B cell (primary cell): ENCODE data around the gene SKA1. TPM values are rescaled to one million over a fixed set of nuclear protein-coding genes. Genes with fewer than 3 reads are reported as not detected.

Experiments
- ATAC-seq: fragments of 200-7000 bp; cut with Tn5 transposase; one replicate; pipeline ENCODE4 v1.10.0; 2021; ENCODE audit warnings: low read depth, mild to moderate bottlenecking, moderate number of reproducible peaks, moderate library complexity
- CTCF ChIA-PET: fragments of 350-600 bp; sonication (Branson Sonifier 250); formaldehyde crosslinking; loops from one replicate; lab custom pipeline; 2021; ENCODE audit warnings: antibody characterized with exemption, inconsistent platforms; lab: Charles Lee
- POLR2A ChIA-PET: fragments of 350-600 bp; sonication (Branson Sonifier 250); formaldehyde crosslinking; loops from one replicate; lab custom pipeline; 2021; ENCODE audit warnings: antibody characterized with exemption; lab: Charles Lee
- DNase-seq: peaks from one replicate; pipeline ENCODE4 v3.0.0; 2013
- H2AFZ ChIP-seq: 2 replicates; pipeline ENCODE4 v1.6.1; 2012; ENCODE audit warnings: mild to moderate bottlenecking, low read depth, low read length; ENCODE audit not compliant: insufficient read depth, poor library complexity, severe bottlenecking
- H3K27ac ChIP-seq, 2 donors: 1 replicate in 1 of 2; 2 replicates in 1 of 2; pipeline ENCODE4 v1.5.1; 2012 to 2013; ENCODE audit warnings: low read length in 2 of 2, mild to moderate bottlenecking in 2 of 2, moderate library complexity in 1 of 2
- H3K27me3 ChIP-seq, 4 experiments: fragments of 200-600 bp in 1 of 4; sonication (generic) in 1 of 4; replicated peaks in 1 of 4; 1 replicate in 2 of 4; 2 replicates in 2 of 4; pipeline versions ENCODE4 v1.6.1 to v1.7.0; 2013 to 2016; ENCODE audit warnings: low read length in 3 of 4, mild to moderate bottlenecking in 2 of 4, mixed read lengths in 1 of 4, moderate library complexity in 1 of 4; ENCODE audit not compliant: insufficient read depth in 4 of 4, control insufficient read depth in 3 of 4; ENCODE audit errors: control extremely low read depth in 1 of 4
- H3K36me3 ChIP-seq, 2 experiments: replicated peaks in 1 of 2; 1 replicate in 1 of 2; 2 replicates in 1 of 2; pipeline versions ENCODE4 v1.6.1 to v1.7.1; 2013; ENCODE audit warnings: low read length in 1 of 2; ENCODE audit not compliant: insufficient read depth in 2 of 2, control insufficient read depth in 1 of 2; ENCODE audit errors: control extremely low read depth in 1 of 2, extremely low read depth in 1 of 2
- H3K4me1 ChIP-seq, 2 donors: fragments of 200-600 bp in 1 of 2; sonication (generic) in 1 of 2; 1 replicate in 1 of 2; 2 replicates in 1 of 2; pipeline versions ENCODE4 v1.5.1 to v1.6.1; 2013 to 2017; ENCODE audit warnings: low read length in 2 of 2; ENCODE audit not compliant: control insufficient read depth in 2 of 2, insufficient read depth in 2 of 2
- H3K4me2 ChIP-seq: replicated peaks from 2 replicates; pipeline ENCODE3; 2012; ENCODE audit warnings: mild to moderate bottlenecking, low read depth, low read length; ENCODE audit not compliant: poor library complexity, severe bottlenecking
- H3K4me3 ChIP-seq, 5 experiments: fragments of 200-600 bp in 1 of 5; sonication (generic) in 1 of 5; 1 replicate in 3 of 5; 2 replicates in 2 of 5; pipeline versions ENCODE4 v1.5.1 to v1.7.0; 2011 to 2016; ENCODE audit warnings: low read length in 4 of 5, mild to moderate bottlenecking in 4 of 5, low read depth in 2 of 5, control low read depth in 1 of 5, moderate library complexity in 1 of 5; ENCODE audit not compliant: insufficient read depth in 1 of 5; ENCODE audit errors: control extremely low read depth in 1 of 5, extremely low read depth in 1 of 5
- H3K79me2 ChIP-seq: fragments of 200-600 bp; sonication (generic); one replicate; pipeline ENCODE4 v1.6.0; 2016; ENCODE audit warnings: low read length; ENCODE audit not compliant: control insufficient read depth, insufficient read depth
- H3K9ac ChIP-seq: fragments of 200-600 bp; sonication (generic); 2 replicates; pipeline ENCODE4 v1.6.1; 2017; ENCODE audit warnings: mild to moderate bottlenecking, low read length, moderate library complexity
- H3K9me3 ChIP-seq, 3 donors: one replicate each; pipeline versions ENCODE4 v1.6.1 to v1.7.1; 2013; ENCODE audit warnings: low read length in 2 of 3; ENCODE audit not compliant: control insufficient read depth in 2 of 3, insufficient read depth in 1 of 3; ENCODE audit errors: control extremely low read depth in 1 of 3
- H4K20me1 ChIP-seq: 2 replicates; pipeline ENCODE4 v1.6.0; 2012; ENCODE audit warnings: mild to moderate bottlenecking, low read length; ENCODE audit not compliant: insufficient read depth, control insufficient read depth, poor library complexity, severe bottlenecking
- H3K27ac Mint-ChIP-seq: one replicate; pipeline ENCODE4 v1.8.0; 2021; ENCODE audit warnings: mixed read lengths
- H3K27me3 Mint-ChIP-seq: one replicate; pipeline ENCODE4 v1.8.0; 2021; ENCODE audit warnings: mixed read lengths
- H3K4me1 Mint-ChIP-seq: one replicate; pipeline ENCODE4 v1.8.0; 2021; ENCODE audit warnings: mixed read lengths
- H3K4me3 Mint-ChIP-seq: one replicate; pipeline ENCODE4 v1.8.0; 2021; ENCODE audit warnings: mixed read lengths
- H3K9me3 Mint-ChIP-seq: one replicate; pipeline ENCODE4 v1.8.0; 2022; ENCODE audit warnings: mixed read lengths; ENCODE audit not compliant: insufficient read depth
- EZH2 ChIP-seq: IDR thresholded peaks from 2 replicates; pipeline ENCODE4 v1.6.1; 2012; ENCODE audit warnings: borderline replicate concordance, low read depth, mild to moderate bottlenecking, moderate library complexity, low read length; ENCODE audit not compliant: insufficient read depth, poor library complexity, severe bottlenecking
- WGBS: methylation state at CpG from one replicate; pipeline ENCODE4 v1.1.5; 2013; ENCODE audit warnings: missing lambda C conversion rate; ENCODE audit not compliant: insufficient coverage; 5-methylcytosine and 5-hydroxymethylcytosine counted together
- intact Hi-C: fragments of 100-400 bp; cut with micrococcal nuclease; formaldehyde crosslinking; loops from one replicate; pipeline ENCODE4 v1.10.0; 2022
- polyA minus RNA-seq: library from RNA; depleted of rRNA, polyadenylated mRNA; stranded (reverse); fragments of >200 nt; gene quantifications from 2 replicates; pipeline ENCODE4 v1.2.3, GENCODE V29; 2012
- polyA plus RNA-seq: library from polyadenylated mRNA; depleted of rRNA; stranded (reverse); fragments of >200 nt; gene quantifications from 2 replicates; pipeline ENCODE4 v1.2.3, GENCODE V29; 2012
- total RNA-seq, 2 donors: library from RNA; stranded (reverse); fragments of 120-200 nt in 1 of 2; gene quantifications; 1 replicate in 1 of 2; 2 replicates in 1 of 2; pipeline versions ENCODE4 v1.2.3 to v1.2.4, GENCODE V29; 2013 to 2022
- TF ChIP-seq, protein P1 (sequence below): fragments of 200-600 bp; IDR thresholded peaks from one replicate; pipeline ENCODE4 v1.8.0; 2022; ENCODE audit warnings: antibody characterized with exemption, mild to moderate bottlenecking

The SKA1 gene
- 0.52 and 0.66 TPM in 2 replicates for total RNA-seq
- 1.7 TPM for total RNA-seq (2013)
- polyA plus RNA-seq, result 0.28 and 0.82 TPM in 2 replicates
- polyA minus RNA-seq, result 0.51 and 0.93 TPM in 2 replicates

DNA sequence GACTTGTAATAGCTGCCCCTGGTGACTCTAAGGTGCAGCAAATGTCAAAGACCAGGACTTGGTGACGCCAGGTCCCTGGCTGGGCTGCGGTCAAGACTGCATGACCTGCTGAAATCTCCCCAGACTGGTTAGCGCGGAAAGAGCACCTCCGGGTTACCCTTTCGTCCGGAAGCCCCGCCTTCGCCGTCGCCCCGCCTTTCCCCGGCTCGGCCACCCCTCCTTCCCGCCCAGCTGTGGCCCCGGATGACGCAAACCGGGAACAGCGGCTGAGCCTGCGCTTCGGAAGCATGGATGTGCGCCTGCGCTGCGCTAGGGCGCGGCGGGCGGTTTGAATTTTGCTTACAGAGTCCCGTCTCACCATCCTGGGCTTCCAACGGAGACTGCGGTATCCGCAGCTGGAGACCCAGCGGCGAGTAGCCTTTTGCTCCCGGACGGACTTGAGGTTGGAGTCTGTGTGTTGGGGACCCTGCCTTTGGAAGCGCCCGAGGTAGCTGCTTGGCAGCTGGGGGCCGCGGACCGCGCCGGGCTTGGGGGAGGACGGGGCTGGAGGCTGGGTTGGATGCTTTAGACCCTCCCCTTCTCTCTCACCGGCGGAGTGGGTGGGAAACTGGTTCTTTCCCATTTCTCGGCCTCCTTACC, at the start of gene SKA1:
Gene SKA1 (plus strand): TSS at position 294 of the 639 bp plus-strand sequence. CDS start 785 bp downstream, outside the sequence.
- Histone ChIP-seq H3K27ac (peak within 1 kb of the TSS; percentile 66 to 83), H3K79me2 (no peaks in the 10 kb centered on the region), H3K4me2 (peak within 1 kb of the TSS; percentile 92), H3K4me3 (peak within 1 kb of the TSS; percentile 60 to 78 (median 72)), H3K27me3 (peaks cover 0 to 7% (median 3%) of the 10 kb centered on the region in 4 experiments), H3K9ac (peak within 1 kb of the TSS; percentile 74), H2AFZ (peak within 1 kb of the TSS; percentile 93), H3K36me3 (no peaks in the 10 kb centered on the region), H3K4me1 (peaks cover 5 to 16% of the 10 kb centered on the region in 2 donors), H3K9me3 (peaks cover 2 to 7% (median 7%) of the 10 kb centered on the region in 3 donors), H4K20me1 (no peaks in the 10 kb centered on the region)
- CTCF ChIA-PET, result interaction anchor here (0.7 to 2.6 kb wide), 5 partner anchors 18 to 156 kb away, joined by 3 to 22 read pairs (median 3); partner anchors contain the start of gene CFAP53
- Mint-ChIP-seq H3K27me3 (peaks cover 13% of the 10 kb centered on the region), H3K9me3 (peaks cover 3% of the 10 kb centered on the region), H3K4me3 (peak within 1 kb of the TSS; percentile 85), H3K4me1 (peaks cover 15% of the 10 kb centered on the region), H3K27ac (peak within 1 kb of the TSS; percentile 89)
- intact Hi-C loops, result loop anchor here (1.0 to 10.0 kb wide), 6 partner anchors 18 to 883 kb away; partner anchors contain the start of genes CFAP53, CXXC1, MBD1 and MEX3C
- WGBS, result under 1% methylated on average over 31 of the region's 47 CpGs
- TF ChIP-seq, protein P1, sequence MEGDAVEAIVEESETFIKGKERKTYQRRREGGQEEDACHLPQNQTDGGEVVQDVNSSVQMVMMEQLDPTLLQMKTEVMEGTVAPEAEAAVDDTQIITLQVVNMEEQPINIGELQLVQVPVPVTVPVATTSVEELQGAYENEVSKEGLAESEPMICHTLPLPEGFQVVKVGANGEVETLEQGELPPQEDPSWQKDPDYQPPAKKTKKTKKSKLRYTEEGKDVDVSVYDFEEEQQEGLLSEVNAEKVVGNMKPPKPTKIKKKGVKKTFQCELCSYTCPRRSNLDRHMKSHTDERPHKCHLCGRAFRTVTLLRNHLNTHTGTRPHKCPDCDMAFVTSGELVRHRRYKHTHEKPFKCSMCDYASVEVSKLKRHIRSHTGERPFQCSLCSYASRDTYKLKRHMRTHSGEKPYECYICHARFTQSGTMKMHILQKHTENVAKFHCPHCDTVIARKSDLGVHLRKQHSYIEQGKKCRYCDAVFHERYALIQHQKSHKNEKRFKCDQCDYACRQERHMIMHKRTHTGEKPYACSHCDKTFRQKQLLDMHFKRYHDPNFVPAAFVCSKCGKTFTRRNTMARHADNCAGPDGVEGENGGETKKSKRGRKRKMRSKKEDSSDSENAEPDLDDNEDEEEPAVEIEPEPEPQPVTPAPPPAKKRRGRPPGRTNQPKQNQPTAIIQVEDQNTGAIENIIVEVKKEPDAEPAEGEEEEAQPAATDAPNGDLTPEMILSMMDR, result no peak
- TF ChIP-seq EZH2, result no peak
- DNase-seq (peak; percentile 96), ATAC-seq (peak; percentile 100)
- POLR2A ChIA-PET, result interaction anchor here (0.9 to 1.2 kb wide), 2 partner anchors 18 to 94 kb away, joined by 5 to 6 read pairs; partner anchors contain the start of gene MBD1

- ATAC-seq (no peak), DNase-seq (no peak)
- Histone ChIP-seq H2AFZ (no peak overlapping the region), H3K27me3 (peaks cover 0 to 5% (median 0%) of the 10 kb centered on the region in 4 experiments), H3K79me2 (no peaks in the 10 kb centered on the region), H4K20me1 (no peaks in the 10 kb centered on the region), H3K4me1 (peaks cover 15 to 16% of the 10 kb centered on the region in 2 donors), H3K36me3 (no peaks in the 10 kb centered on the region), H3K4me2 (no peak overlapping the region), H3K9ac (no peak overlapping the region), H3K9me3 (no peaks in the 10 kb centered on the region), H3K27ac (no peak overlapping the region), H3K4me3 (no peak overlapping the region)
- TF ChIP-seq EZH2, result no peak
- TF ChIP-seq, protein P1, result no peak
- Mint-ChIP-seq H3K27ac (no peak overlapping the region), H3K9me3 (no peaks in the 10 kb centered on the region), H3K27me3 (peaks cover 8% of the 10 kb centered on the region), H3K4me3 (no peak overlapping the region), H3K4me1 (peaks cover 23% of the 10 kb centered on the region)
- WGBS, result 60% methylated on average over 1 of the region's 3 CpGs
- ChIA-PET CTCF (no interaction called here), POLR2A (no interaction called here)
- intact Hi-C loops, result no loop called here
Measured at GRCh38 chr18:50327983-50328382, 46.9 kb upstream of the SKA1 start.
